GM13976 (cell line): ENCODE results near the gene P4HTM.
A peak's percentile ranks its signal among the peaks of the same experiment; 100 is the strongest.

ENCODE experiments used
- DNase-seq: peaks from one replicate; pipeline ENCODE4 v3.0.0; 2012; ENCODE audit warnings: low spot score
- CTCF ChIP-seq: IDR thresholded peaks from 2 replicates; pipeline ENCODE4 v1.5.1; 2012; ENCODE audit warnings: borderline replicate concordance, mild to moderate bottlenecking; ENCODE audit not compliant: insufficient read depth; ENCODE audit errors: extremely low read depth, missing control alignments, control extremely low read depth
- in situ Hi-C: fragments of 300-500 bp; cut with MboI; formaldehyde crosslinking; loops from one replicate; pipeline ENCODE4 v1.12.0; 2022; ENCODE audit warnings: low sequenced_read_pairs, mixed read lengths, inconsistent platforms; ENCODE audit not compliant: unreplicated experiment

Gene P4HTM

GRCh38 chr3:48982016-48982415, 8.0 kb upstream of the P4HTM start:
- no peak for TF ChIP-seq CTCF
- DNase-seq: no peak
- in situ Hi-C loops: no loop called here

- in situ Hi-C loops: no loop called here
- DNase-seq: no peak
- no peak for TF ChIP-seq CTCF
Observed at GRCh38 chr3:48982686-48983085, 7.4 kb upstream of the P4HTM start.

GRCh38 chr3:48983096-48983495, 6.9 kb upstream of the P4HTM start:
- no peak for TF ChIP-seq CTCF
- in situ Hi-C loops: no loop called here
- DNase-seq: no peak

- in situ Hi-C loops: no loop called here
- no peak for DNase-seq
Observed at GRCh38 chr3:48984663-48985062, 5.4 kb upstream of the P4HTM start.

GRCh38 chr3:48985831-48986376, 4.1 kb upstream of the P4HTM start:
- in situ Hi-C loops: no loop called here
- no peak for TF ChIP-seq CTCF
- no peak for DNase-seq

More at GRCh38 chr3:48984663-48985062, 5.4 kb upstream of the P4HTM start:
- no peak for TF ChIP-seq CTCF

- in situ Hi-C loops: no loop called here
- peak; percentile 24 for DNase-seq
- TF ChIP-seq CTCF: no peak
Observed at GRCh38 chr3:48989126-48989795, 780 bp upstream of the P4HTM start.
